Trophoblast cell (in vitro differentiated cells and primary cell): ENCODE results near the gene AIFM2.
"Not testable (repeated sequence)": the region's sequence is repeated elsewhere in the genome, so short reads cannot be mapped to it uniquely, and the experiment has no call there.

Experiments
- DNase-seq, 2 donors: peaks; one replicate each; pipeline ENCODE4 v3.0.0-alpha.2; 2016
- H2AFZ ChIP-seq: 2 replicates; pipeline ENCODE4 v1.6.1; 2013; ENCODE audit warnings: low read length, moderate library complexity, mild to moderate bottlenecking; ENCODE audit not compliant: insufficient read depth, poor library complexity
- H2AK5ac ChIP-seq: 2 replicates; pipeline ENCODE4 v1.6.1; 2013; ENCODE audit warnings: mild to moderate bottlenecking, low read length
- H2BK120ac ChIP-seq: 2 replicates; pipeline ENCODE4 v1.6.1; 2013; ENCODE audit warnings: low read length, mild to moderate bottlenecking, moderate library complexity; ENCODE audit not compliant: insufficient read depth, poor library complexity
- H2BK12ac ChIP-seq: 2 replicates; pipeline ENCODE4 v1.6.1; 2013; ENCODE audit warnings: mild to moderate bottlenecking, low read length, moderate library complexity
- H2BK5ac ChIP-seq: 2 replicates; pipeline ENCODE4 v1.6.1; 2013; ENCODE audit warnings: low read length, low read depth, moderate library complexity, mild to moderate bottlenecking; ENCODE audit not compliant: poor library complexity
- H3K14ac ChIP-seq: 2 replicates; pipeline ENCODE4 v1.6.1; 2013; ENCODE audit warnings: mild to moderate bottlenecking, low read length
- H3K18ac ChIP-seq: 2 replicates; pipeline ENCODE4 v1.6.1; 2013; ENCODE audit warnings: mild to moderate bottlenecking, low read length
- H3K23ac ChIP-seq: 2 replicates; pipeline ENCODE4 v1.6.1; 2013; ENCODE audit warnings: low read length
- H3K27ac ChIP-seq: 2 replicates; pipeline ENCODE4 v1.5.1; 2013; ENCODE audit warnings: low read depth, mild to moderate bottlenecking, inconsistent platforms, low read length, moderate library complexity
- H3K27me3 ChIP-seq: 2 replicates; pipeline ENCODE4 v1.6.1; 2013; ENCODE audit warnings: inconsistent platforms, mild to moderate bottlenecking, low read length, moderate library complexity; ENCODE audit not compliant: insufficient read depth
- H3K36me3 ChIP-seq, 2 experiments: 1 replicate in 1 of 2; 2 replicates in 1 of 2; pipeline ENCODE4 v1.6.1; 2013; ENCODE audit warnings: low read length in 2 of 2, mild to moderate bottlenecking in 2 of 2, moderate library complexity in 1 of 2; ENCODE audit not compliant: insufficient read depth in 2 of 2, control insufficient read depth in 1 of 2
- H3K4ac ChIP-seq: 2 replicates; pipeline ENCODE4 v1.6.1; 2013; ENCODE audit warnings: low read depth, mild to moderate bottlenecking, low read length, moderate library complexity
- H3K4me1 ChIP-seq, 2 experiments: 1 replicate in 1 of 2; 2 replicates in 1 of 2; pipeline ENCODE4 v1.6.1; 2013; ENCODE audit warnings: low read length in 2 of 2, mild to moderate bottlenecking in 2 of 2, moderate library complexity in 1 of 2; ENCODE audit not compliant: insufficient read depth in 2 of 2, control insufficient read depth in 1 of 2
- H3K4me2 ChIP-seq: 2 replicates; pipeline ENCODE4 v1.6.1; 2013; ENCODE audit warnings: inconsistent platforms, mild to moderate bottlenecking, low read length, moderate library complexity
- H3K4me3 ChIP-seq: 2 replicates; pipeline ENCODE4 v1.5.1; 2013; ENCODE audit warnings: mild to moderate bottlenecking, low read depth, low read length, inconsistent platforms
- H3K79me1 ChIP-seq: one replicate; pipeline ENCODE4 v1.6.1; 2013; ENCODE audit warnings: low read length
- H3K79me2 ChIP-seq: 2 replicates; pipeline ENCODE4 v1.6.1; 2013; ENCODE audit warnings: low read length, mild to moderate bottlenecking; ENCODE audit not compliant: control insufficient read depth, insufficient read depth, poor library complexity
- H3K9ac ChIP-seq: 2 replicates; pipeline ENCODE4 v1.6.1; 2013; ENCODE audit warnings: mild to moderate bottlenecking, low read length
- H3K9me3 ChIP-seq: 2 replicates; pipeline ENCODE4 v1.6.1; 2013; ENCODE audit warnings: low read depth, mild to moderate bottlenecking, control low read depth, inconsistent platforms, low read length; ENCODE audit not compliant: insufficient read depth
- H4K12ac ChIP-seq: 2 replicates; pipeline ENCODE4 v1.6.1; 2013; ENCODE audit warnings: low read depth, mild to moderate bottlenecking, low read length, moderate library complexity
- H4K8ac ChIP-seq: 2 replicates; pipeline ENCODE4 v1.6.1; 2013; ENCODE audit warnings: low read depth, mild to moderate bottlenecking, low read length, moderate library complexity
- H4K91ac ChIP-seq: one replicate; pipeline ENCODE4 v1.6.1; 2013; ENCODE audit warnings: low read depth, mild to moderate bottlenecking, low read length, moderate library complexity
- WGBS: extraction: QIAGEN DNeasy Blood & Tissue Kit; methylation state at CpG from one replicate; pipeline ENCODE4 v1.1.7; 2013; ENCODE audit warnings: missing lambda C conversion rate; ENCODE audit not compliant: insufficient read length, insufficient coverage; ENCODE audit errors: extremely low coverage; 5-methylcytosine and 5-hydroxymethylcytosine counted together

The AIFM2 gene

DNA sequence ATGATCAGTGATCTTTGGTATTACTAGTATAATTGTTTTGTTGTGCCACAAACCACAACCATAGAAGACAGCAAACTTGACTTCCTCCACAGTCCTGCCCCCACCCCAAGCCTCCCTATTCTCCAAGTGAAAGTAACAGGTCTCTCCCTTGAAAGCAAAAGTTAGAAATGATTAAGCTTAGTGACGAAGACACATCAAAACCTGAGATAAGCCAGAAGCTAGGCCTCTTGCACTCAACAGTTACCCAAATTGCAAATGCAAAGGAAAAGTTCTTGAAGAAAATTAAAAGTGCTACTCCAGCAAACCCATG lies 30.2 kb upstream of the AIFM2 start:
- H3K9me3 ChIP-seq, result no peaks in the 10 kb centered on the region
- H2BK12ac ChIP-seq, result no peak overlapping the region
- H3K9ac ChIP-seq, result no peak overlapping the region
- no peak overlapping the region for H3K4ac ChIP-seq
- no peak overlapping the region for H2BK120ac ChIP-seq
- no peak overlapping the region for H2AFZ ChIP-seq
- H2BK5ac ChIP-seq, result no peak overlapping the region
- H3K27me3 ChIP-seq, result no peaks in the 10 kb centered on the region
- H3K4me3 ChIP-seq, result no peak overlapping the region
- H3K4me2 ChIP-seq, result no peak overlapping the region
- H2AK5ac ChIP-seq, result no peak overlapping the region
- no peak for DNase-seq
- no CpG with 5 or more reads among the region's 1 CpG for WGBS
- no peak overlapping the region for H3K23ac ChIP-seq
- H4K91ac ChIP-seq, result no peak overlapping the region
- H3K14ac ChIP-seq, result no peak overlapping the region
- peaks cover 0 to 2% of the 10 kb centered on the region in 2 experiments for H3K4me1 ChIP-seq
- H3K36me3 ChIP-seq, result peaks cover 4 to 6% of the 10 kb centered on the region in 2 experiments
- H4K8ac ChIP-seq, result no peak overlapping the region
- H3K18ac ChIP-seq, result no peak overlapping the region
- peaks cover 4% of the 10 kb centered on the region for H3K79me2 ChIP-seq
- no peaks in the 10 kb centered on the region for H3K79me1 ChIP-seq
- no peak overlapping the region for H3K27ac ChIP-seq
- no peak overlapping the region for H4K12ac ChIP-seq

- no peak overlapping the region for H2BK5ac ChIP-seq
- H3K79me2 ChIP-seq, result peaks cover 3% of the 10 kb centered on the region
- H3K4me1 ChIP-seq, result peaks cover 0 to 2% of the 10 kb centered on the region in 2 experiments
- H3K27me3 ChIP-seq, result no peaks in the 10 kb centered on the region
- no CpG with 5 or more reads among the region's 2 CpGs for WGBS
- no peak overlapping the region for H4K8ac ChIP-seq
- no peak overlapping the region for H3K14ac ChIP-seq
- H4K91ac ChIP-seq, result no peak overlapping the region
- H3K9ac ChIP-seq, result no peak overlapping the region
- no peak overlapping the region for H2AFZ ChIP-seq
- no peak overlapping the region for H2BK120ac ChIP-seq
- no peak overlapping the region for H3K4me2 ChIP-seq
- H3K4ac ChIP-seq, result peak overlapping the region; percentile 58
- no peak overlapping the region for H2AK5ac ChIP-seq
- no peaks in the 10 kb centered on the region for H3K9me3 ChIP-seq
- peaks cover 3 to 6% of the 10 kb centered on the region in 2 experiments for H3K36me3 ChIP-seq
- H3K18ac ChIP-seq, result no peak overlapping the region
- no peaks in the 10 kb centered on the region for H3K79me1 ChIP-seq
- no peak overlapping the region for H3K4me3 ChIP-seq
- peak overlapping the region; percentile 31 for H2BK12ac ChIP-seq
- no peak overlapping the region for H4K12ac ChIP-seq
- no peak overlapping the region for H3K23ac ChIP-seq
- no peak for DNase-seq
- H3K27ac ChIP-seq, result no peak overlapping the region
These were observed 29.7 kb upstream of the AIFM2 start for GRCh38 chr10:70162151-70162891.

DNA sequence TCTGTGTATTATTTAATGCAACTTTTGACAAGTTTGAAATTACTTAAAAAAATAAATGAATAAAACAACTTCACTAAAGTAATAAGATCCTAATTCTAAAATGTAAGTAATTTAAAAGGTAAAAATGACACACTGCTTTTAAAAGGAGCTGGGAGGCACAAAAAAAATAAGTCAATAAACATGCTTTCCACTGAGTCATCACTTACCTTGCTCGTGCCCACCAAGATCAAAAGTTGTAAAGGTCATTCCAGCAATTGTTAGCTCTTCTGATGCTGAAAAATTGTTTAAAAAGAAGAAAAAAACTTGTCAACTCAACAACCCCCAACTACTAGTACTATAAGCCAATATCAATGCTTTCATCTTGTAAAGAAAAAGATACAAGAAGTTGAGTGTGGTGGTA lies 28.2 kb upstream of the AIFM2 start:
- Histone ChIP-seq H3K9me3 (no peaks in the 10 kb centered on the region), H3K4me3 (no peak overlapping the region), H2BK12ac (no peak overlapping the region), H3K14ac (no peak overlapping the region), H3K79me1 (no peaks in the 10 kb centered on the region), H4K12ac (no peak overlapping the region), H3K27me3 (no peaks in the 10 kb centered on the region), H3K4me2 (no peak overlapping the region), H4K8ac (no peak overlapping the region), H2AK5ac (no peak overlapping the region), H3K18ac (no peak overlapping the region), H3K4me1 (peaks cover 0 to 2% of the 10 kb centered on the region in 2 experiments), H3K27ac (no peak overlapping the region), H3K36me3 (peaks cover 10 to 16% of the 10 kb centered on the region in 2 experiments), H2BK5ac (no peak overlapping the region), H3K23ac (no peak overlapping the region), H3K79me2 (peaks cover 3% of the 10 kb centered on the region), H2BK120ac (no peak overlapping the region), H4K91ac (no peak overlapping the region), H3K4ac (no peak overlapping the region), H3K9ac (no peak overlapping the region), H2AFZ (no peak overlapping the region)
- no peak for DNase-seq
- WGBS, result no CpG with 5 or more reads among the region's 1 CpG

DNA sequence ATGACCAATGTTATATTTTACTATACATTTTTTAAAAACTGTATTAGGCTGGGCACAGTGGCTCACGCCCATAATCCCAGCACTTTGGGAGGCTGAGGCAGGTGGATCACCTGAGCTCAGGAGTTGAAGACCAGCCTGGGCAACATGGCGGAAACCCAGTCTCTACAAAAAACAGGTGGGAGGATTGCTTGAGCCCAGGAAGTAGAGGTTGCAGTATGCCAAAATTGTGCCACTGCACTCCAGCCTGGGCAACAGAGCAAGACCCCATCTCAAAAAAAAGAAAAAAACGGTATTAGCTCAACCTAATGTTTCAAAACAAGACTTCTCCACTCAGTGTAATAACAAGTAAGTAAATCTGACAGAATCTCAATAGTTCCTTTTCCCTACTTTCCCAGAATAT lies 26.7 kb upstream of the AIFM2 start:
- not testable (repeated sequence) for H4K91ac ChIP-seq, H3K4me3 ChIP-seq, H2AK5ac ChIP-seq, DNase-seq, H2BK5ac ChIP-seq, H2AFZ ChIP-seq, H3K14ac ChIP-seq, H3K23ac ChIP-seq, H4K8ac ChIP-seq, H3K27me3 ChIP-seq, H3K4ac ChIP-seq, H3K79me1 ChIP-seq, H3K9me3 ChIP-seq, H3K9ac ChIP-seq, H3K4me2 ChIP-seq, H2BK120ac ChIP-seq, H3K27ac ChIP-seq, H3K18ac ChIP-seq, H4K12ac ChIP-seq, H3K79me2 ChIP-seq, H3K4me1 ChIP-seq, H2BK12ac ChIP-seq
- WGBS, result no CpG with 5 or more reads among the region's 3 CpGs
- H3K36me3 ChIP-seq, result peaks cover 12 to 20% of the 10 kb centered on the region in 2 experiments
